GM19452 (cell line): ENCODE results near the gene CYB5R3.
"Not testable (repeated sequence)": the region's sequence is repeated elsewhere in the genome, so short reads cannot be mapped to it uniquely, and the experiment has no call there.

Experiments used
- ATAC-seq: cut with Tn5 transposase; IDR thresholded peaks from one replicate; pipeline ENCODE4 v1.9.1; 2021; ENCODE audit not compliant: unreplicated experiment

Gene CYB5R3

GRCh38 chr22:42608136-42608822 lies 40.9 kb downstream of the CYB5R3 start:
- ATAC-seq: no peak

DNA sequence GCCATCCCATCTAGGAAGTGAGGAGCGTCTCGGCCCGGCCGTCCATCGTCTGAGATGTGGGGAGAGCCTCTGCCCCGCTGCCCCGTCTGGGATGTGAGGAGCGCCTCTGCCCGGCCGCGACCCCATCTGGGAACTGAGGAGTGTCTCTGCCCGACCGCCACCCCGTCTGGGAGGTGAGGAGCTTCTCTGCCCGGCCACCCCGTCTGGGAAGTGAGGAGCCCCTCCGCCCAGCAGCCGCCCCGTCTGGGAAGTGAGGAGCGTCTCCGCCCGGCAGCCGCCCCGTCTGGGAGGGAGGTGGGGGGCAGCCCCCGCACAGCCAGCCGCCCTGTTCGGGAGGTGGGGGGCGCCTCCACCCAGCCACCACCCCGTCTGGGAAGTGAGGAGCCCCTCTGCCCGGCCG lies 41.6 kb downstream of the CYB5R3 start:
- not testable (repeated sequence) for ATAC-seq

GRCh38 chr22:42604403-42604802 lies 44.8 kb downstream of the CYB5R3 start:
- ATAC-seq: no peak

- no peak for ATAC-seq
These were observed 45.8 kb downstream of the CYB5R3 start for GRCh38 chr22:42603427-42603826.

DNA sequence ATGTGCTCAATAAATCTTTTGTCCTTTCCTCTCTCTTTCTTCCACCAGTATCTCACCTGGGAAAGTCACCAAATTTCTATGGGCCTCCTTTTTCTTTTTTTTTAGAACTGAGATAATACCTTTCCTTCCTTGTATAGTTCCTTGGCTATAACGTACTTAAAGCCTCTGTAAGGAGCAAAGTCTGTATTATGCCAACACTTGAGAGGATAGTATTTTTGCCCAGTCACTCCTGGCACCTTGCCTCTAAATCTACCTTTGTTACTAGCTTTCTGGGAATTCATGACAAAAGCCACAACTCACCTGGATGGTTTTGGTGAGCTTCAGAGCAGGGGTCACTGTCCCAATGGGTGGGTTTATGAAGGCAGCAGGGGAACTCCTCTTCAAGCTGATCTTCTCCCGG lies 46.7 kb downstream of the CYB5R3 start:
- ATAC-seq: no peak

GRCh38 chr22:42601879-42602465 lies 47.2 kb downstream of the CYB5R3 start:
- no peak for ATAC-seq

GRCh38 chr22:42596863-42597530 lies 52.2 kb downstream of the CYB5R3 start:
- no peak for ATAC-seq

GRCh38 chr22:42596336-42596735 lies 52.9 kb downstream of the CYB5R3 start:
- ATAC-seq: no peak

- ATAC-seq: no peak
These were observed 53.8 kb downstream of the CYB5R3 start for GRCh38 chr22:42595434-42595833.

DNA sequence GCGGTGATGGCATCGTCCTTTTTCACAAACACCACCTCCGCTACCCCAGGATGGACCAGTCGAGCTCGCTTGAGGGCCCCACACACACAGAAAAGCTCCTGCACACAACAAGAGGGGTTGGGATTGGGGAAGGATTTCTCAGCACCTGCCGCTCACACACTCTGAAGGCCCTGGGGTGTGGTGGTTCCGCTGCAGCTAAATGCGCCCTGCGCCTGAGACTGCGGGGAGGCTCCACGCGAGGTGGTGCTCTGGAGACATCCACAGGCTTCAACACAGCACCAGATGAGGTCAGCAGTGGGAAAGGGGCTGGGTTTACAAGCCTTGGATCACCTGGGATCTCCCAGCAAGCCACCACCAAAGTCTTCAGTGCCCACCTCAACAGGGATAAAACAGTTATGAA lies 57.2 kb downstream of the CYB5R3 start:
- ATAC-seq: no peak

DNA sequence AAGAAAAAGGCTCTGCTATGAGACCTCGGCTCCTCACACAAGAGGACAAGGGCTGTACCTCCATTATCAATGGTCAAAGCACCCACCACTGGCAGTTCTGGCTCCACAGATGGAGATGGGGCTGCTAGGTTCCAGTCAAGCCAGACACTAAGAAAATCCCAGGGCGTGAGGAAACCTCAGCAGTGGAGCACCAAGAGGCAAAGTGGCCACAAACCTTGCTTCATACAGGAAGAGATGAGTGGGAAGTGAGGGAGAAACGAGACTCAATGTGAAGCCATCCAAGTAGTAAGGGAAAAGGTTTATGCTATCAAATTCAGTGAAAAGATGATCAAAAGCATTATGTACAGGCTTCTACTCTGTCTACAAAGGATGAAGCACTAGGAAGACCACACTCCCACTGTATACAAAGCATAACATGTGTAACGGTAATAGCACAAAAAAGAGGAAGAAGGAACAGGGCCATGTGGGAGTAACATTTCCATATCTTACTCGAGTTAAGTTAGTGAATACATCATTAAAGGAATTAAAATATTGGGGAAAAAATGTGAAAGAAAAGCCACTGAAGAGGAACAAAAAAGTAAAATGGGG lies 61.5 kb downstream of the CYB5R3 start:
- ATAC-seq: no peak

DNA sequence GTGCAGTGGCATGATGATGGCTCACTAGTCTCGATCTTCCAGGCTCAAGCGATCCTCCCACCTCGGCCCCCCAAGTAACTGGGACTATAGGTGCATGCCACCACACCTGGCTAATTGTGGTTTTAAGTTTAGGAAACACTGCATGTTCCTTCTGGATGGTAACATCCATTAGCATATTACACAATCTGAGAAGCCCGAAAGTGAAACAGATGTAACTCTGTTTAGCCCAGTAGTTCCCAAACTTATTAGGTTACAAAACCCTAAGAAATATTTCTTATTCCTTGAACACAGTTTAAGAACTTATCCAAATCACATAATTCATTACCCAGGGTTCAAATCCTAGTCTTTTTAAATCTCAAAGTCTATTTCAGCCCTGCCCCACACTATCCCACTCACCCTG lies 62.8 kb downstream of the CYB5R3 start:
- no peak for ATAC-seq

DNA sequence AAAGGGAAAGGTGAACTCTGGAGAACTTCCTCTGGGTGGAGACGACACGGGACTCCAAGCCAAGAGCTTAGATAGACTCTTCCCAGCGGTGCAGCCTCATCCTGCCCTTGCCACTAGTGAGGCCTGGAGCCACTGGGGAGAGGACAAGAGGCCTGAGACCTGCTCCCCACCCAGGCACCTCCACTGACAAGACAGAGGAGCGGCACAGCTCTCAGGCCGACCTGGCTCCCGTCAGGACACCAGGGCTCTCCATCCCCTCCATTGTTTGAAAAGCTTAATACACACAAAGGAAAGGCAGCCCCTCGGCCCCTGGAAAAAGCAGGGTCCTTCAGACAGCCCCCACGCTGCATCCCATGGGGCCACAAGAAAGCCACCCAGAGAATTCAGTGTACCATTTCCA lies 64.1 kb downstream of the CYB5R3 start:
- no peak for ATAC-seq

DNA sequence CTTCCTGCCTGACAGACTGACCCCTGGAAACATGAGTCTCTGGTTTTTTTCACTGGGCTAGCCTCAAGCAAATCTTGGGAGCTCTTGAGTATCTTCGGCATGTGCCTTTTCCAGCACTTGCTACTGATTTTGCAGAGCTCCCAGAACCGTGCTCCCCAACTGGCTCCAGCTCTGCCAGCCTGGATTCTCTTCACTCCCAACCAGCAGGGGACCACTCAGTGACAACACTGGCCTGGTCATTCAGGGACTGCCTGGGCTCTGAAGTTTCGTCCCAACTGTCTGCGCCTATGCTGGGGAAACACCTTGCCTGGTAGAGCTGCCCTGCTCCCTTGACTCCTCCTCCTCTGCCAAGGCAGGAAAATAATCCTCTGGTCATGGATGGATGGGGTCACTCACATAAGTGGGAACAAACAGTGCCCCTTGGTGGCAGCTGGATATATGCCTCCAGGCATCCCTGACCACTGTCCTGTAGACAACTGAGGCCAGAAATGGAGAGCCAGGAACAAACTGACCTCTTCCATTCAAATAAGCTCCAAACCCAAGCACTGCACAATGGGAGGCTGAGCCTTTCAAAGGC lies 64.7 kb downstream of the CYB5R3 start:
- ATAC-seq: no peak

DNA sequence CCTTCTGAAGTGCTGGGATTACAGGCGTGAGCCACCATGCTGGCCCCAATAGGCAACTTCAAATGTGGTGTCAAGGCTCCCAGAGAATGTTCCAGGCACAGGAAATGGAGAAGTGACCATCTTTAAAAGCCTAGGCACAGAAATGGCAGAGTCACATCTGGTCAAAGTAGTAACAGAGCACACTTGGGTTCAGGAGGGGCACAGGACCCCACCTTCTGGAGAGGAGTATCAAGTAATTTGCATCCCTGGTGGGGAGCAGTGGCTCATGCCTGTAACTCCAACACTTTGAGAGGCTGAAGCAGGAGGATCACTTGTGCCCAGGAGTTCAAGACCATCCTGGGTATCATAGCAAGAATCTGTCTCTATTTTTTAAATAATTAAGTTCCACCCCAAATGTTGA lies 66.2 kb downstream of the CYB5R3 start:
- ATAC-seq: no peak

DNA sequence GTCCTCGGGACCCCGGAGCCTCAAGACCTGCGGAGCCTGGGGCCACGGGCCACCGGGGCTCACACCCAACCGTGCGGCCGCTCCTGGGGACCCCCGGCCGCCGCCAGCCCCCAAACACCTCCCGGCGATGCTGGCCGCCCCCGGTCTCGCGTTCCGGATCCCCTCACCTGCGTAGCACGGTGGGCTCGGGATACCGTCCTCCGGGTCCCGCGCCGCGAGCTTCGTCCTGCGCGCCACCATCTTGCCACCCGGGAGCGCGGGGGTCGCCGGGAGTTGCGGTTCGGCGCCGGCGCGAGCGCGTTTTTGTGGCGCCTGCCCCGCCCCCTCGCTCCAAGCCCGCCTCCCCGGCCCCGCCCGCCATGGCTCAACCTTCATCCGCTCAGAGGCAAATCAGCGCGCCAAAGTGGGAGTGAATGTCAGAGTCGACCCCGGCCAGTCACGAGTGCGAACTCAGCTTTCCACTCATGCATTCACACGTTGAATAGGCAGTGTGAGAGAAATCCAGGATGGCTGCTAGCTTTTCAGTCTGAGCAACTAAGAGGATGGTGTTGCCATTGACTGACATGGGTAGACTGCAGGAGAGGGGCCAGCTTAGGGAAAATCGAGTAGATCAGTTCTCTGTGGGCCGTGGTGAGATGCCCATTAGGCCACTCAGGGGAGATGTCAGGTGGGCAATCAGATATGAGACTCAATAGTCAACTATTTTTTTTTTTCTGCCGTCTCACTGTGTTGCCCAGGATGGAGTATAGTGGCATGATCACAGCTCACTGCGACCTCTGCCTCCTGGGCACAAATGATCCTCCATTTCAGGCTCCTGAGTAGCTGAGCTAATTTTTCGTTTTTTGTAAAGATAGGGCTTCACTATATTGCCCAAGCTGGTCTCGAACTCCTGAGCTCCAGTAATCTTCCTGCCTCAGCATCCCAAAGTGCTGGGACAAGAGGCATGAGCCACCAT lies 67.2 kb downstream of the CYB5R3 start:
- no peak for ATAC-seq

- ATAC-seq: not testable (repeated sequence)
These were observed 67.9 kb downstream of the CYB5R3 start for GRCh38 chr22:42581194-42581761.

GRCh38 chr22:42580040-42580439 lies 69.2 kb downstream of the CYB5R3 start:
- ATAC-seq: not testable (repeated sequence)

DNA sequence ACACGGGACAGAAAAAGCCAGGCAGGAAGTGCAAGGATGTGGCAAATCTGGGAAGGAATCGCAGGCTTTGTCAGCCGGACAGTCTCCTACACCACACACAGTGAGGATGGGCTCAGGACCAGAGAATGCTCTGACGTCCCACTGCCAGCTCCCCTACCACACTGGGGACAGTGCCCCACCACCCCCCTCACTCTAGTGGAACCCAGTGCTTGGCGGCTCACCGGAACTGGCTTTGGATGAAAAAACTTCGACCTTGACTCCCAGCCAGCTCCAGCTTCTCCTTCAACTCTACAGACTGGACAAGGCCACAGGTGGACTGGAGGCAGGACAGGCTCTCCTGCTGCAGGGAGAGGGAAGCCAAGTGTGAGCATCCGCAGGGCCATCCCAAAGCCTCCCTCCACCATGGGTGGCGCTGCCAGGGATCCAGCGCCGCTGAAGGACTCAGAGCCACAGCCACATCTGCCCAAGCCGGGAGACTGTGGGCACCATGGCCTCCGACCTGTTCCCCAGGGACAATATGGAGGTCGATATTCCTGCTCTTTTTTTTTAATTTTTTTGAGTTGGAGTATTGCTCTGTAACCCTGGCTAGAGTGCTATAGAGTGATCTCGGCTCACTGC lies 71.5 kb downstream of the CYB5R3 start:
- ATAC-seq: no peak

GRCh38 chr22:42577141-42577540 lies 72.1 kb downstream of the CYB5R3 start:
- not testable (repeated sequence) for ATAC-seq
